GM21737 (cell line): Measurements from ENCODE around the gene CLK1.
"Not testable (repeated sequence)": the region's sequence is repeated elsewhere in the genome, so short reads cannot be mapped to it uniquely, and the experiment has no call there.

ENCODE experiments used
- ATAC-seq: cut with Tn5 transposase; IDR thresholded peaks from one replicate; pipeline ENCODE4 v1.9.1; 2021; ENCODE audit warnings: mild to moderate bottlenecking, moderate library complexity; ENCODE audit not compliant: unreplicated experiment

Gene CLK1

DNA sequence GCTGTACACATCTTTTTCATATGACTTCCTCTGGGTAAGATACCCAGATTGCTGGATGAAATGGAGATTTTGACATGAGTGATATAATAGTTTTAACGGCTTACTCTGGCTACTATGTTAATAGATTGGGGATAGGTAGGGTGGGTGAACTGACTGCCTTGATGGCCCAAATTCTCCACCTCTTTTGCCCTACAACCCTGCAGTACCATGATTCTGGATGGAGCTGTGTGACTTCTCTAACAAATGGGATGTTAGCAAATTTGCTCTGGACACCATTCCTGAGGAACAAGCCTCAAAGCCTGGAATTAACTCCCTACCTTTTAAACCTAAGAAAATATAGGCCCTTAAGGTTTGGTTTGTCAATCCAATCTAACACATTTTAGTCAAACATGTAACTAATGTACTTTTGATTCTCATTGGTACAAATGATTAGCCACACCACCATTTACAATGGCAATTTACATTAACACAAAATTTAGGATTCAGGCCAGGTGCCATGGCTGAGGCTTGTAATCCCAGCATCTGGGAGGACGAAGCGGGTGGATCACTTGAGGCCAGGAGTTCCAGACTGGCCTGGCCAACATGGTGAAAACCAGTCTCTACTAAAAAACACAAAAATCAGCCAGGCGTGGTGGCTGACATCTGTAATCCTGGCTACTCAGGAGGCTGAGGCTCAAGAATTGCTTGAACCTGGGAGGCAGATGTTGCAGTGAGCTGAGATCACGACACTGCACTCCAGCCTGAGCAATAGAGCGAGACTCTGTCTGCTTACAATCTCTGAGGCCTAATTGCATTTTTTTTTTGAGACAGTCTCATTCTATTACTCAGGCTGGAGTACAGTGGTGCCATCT is 12.8 kb downstream of the CLK1 start:
- no peak for ATAC-seq

GRCh38 chr2:200850512-200851256 is 13.8 kb downstream of the CLK1 start:
- no peak for ATAC-seq

DNA sequence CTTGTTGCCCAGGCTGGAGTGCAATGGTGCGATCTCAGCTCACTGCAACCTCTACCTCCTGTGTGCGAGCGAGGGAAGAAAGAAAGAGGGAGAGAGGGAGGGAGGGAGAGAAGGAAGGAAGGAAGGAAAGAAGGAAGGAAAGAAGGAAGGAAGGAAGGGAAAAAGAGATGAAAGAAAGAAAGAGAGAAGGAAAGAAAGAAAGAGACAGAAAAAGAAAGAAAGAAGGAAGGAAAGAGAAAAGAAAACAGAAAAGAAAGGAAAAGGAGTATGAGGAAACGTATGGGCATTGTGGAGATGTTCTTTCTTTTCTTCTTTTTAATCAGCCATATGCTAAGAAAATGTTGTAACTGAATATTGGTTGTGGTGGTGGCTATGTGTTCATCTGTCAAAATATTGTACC is 16.5 kb downstream of the CLK1 start:
- ATAC-seq = no peak

GRCh38 chr2:200847269-200847668 is 17.2 kb downstream of the CLK1 start:
- ATAC-seq = no peak

- ATAC-seq = no peak
Observed at GRCh38 chr2:200845669-200846325, 18.7 kb downstream of the CLK1 start.

DNA sequence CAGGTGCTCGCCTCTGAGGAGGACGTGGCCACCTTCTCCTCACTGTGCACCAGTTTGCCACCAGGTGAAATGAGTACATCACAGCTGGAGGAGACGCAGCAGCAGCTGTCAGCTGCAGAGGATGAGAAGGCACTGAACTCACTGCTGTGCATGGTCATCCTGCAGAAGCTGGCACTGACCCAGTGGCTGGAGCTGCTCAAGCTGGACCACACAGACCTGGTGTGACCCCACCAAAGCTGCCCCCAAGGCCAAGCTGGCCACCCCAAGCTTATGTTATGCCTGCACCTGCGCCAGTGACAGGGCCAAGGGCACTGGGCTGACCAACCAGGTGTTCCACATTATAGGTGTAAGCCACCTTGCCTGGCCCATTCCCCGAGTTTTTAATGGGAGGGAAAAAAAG is 19.3 kb downstream of the CLK1 start:
- ATAC-seq = no peak

DNA sequence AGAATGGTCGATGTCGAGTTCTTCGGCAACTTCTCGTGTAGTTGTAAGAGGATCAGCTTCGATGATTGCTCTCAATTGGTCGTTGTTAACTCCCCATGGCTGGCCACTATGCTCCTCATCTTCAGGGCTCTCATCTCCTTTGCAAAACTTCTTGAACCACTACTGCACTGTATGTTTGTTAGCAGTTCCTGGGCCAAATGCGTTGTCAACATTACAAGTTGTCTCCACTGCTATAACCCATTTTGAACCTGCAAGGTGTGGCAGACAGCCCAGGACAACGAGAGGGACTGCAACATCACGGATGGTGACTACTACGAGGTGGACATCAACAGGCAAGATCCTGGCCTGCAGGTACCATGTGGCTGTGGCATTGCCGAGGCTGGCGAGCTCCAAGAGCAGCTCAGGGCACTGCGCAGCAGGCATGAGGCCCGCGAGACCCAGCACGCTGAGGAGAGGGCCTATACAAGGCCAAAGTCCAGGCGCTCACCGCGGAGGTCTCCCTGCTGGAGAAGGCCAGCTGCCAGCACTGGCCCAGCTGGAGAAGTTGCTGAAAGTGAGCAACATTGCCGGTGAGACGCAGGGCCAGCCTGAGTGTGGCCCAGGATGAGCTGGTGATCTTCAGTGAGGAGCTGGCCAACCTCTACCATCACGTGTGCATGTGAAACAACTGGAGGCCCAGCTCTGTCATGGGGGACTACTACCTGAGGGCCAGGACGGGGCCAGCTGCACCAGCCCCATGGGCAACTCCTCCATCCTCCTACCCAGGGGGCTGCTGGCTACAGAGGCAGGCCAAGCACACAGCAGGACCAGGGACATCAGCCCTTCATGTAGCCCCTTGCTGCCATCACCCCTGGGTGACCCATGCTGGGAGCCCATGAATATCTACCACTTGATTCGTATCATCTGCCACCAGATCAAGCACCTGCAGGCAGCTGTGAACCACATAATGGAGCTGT is 20.2 kb downstream of the CLK1 start:
- no peak for ATAC-seq

- ATAC-seq = no peak
Observed at GRCh38 chr2:200839513-200839912, 24.9 kb downstream of the CLK1 start.

DNA sequence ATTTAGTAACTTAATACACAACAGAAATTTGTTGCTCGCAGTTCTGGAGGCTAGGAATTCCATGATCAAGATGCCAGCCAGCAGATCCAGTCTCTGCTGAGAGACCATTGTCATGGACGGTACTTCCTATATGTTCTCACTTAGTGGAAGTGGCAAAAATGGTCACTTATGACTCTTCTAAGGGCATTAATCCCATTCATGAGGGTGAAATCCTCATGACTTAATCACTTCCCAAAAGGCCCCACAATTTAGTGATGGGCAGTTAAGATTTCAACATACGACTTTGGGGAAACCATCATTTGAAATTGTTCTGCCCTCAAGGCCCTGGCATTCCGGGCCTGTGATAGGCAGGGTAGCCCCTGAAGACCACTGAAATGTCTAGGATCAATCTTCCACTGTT is 29.8 kb downstream of the CLK1 start:
- ATAC-seq = no peak

DNA sequence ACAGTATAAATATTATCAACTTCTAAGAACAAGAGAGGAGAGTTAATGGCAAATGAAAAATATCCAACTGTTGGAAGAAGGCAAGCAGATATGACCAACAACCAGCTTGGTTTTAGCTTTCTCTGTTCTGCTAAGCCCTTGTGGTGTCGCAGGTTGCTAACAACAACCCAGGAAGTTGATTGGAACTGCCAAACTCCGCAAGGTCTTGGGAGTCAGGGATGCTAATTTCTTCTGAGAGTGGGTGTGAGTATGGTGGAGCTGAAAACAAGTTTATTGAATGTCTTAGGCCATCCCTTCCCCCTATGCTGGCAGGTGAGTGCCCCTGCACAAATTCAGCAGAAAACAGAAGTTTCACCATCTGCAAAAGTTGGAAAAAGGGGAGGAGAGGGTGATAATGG is 35.2 kb downstream of the CLK1 start:
- no peak for ATAC-seq

DNA sequence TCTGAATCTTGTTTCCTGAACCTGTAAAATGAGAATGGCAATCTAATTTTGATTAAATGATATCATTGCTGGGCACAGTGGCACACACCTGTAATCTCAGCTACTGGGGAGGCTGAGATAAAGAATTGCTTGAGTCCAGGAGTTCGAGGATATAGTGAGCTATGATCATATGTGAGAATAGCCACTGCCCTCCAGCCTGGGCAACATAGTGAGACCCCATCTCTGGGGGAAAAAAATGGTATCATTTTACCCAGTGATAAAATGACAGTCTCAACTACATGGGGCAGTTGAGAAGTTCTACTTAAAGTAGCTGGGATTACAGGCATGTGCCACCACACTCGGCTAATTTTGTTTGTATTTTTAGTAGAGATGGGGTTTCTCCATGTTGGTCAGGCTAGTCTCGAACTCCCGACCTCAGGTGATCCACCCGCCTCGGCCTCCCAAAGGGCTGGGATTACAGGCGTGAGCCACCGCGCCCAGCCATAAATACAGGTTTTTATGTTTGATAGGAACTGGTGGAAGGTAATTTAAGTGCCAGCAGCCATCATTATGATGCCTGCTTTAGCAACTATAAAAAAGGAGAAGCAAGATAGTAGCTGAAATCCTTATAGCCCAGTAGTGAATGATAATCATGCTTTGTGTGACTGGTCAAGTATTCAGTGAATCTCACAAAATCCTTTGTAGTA is 35.7 kb downstream of the CLK1 start:
- no peak for ATAC-seq

- ATAC-seq = no peak
Observed at GRCh38 chr2:200828104-200828503, 36.4 kb downstream of the CLK1 start.

GRCh38 chr2:200821686-200822245 is 42.7 kb downstream of the CLK1 start:
- ATAC-seq = no peak

DNA sequence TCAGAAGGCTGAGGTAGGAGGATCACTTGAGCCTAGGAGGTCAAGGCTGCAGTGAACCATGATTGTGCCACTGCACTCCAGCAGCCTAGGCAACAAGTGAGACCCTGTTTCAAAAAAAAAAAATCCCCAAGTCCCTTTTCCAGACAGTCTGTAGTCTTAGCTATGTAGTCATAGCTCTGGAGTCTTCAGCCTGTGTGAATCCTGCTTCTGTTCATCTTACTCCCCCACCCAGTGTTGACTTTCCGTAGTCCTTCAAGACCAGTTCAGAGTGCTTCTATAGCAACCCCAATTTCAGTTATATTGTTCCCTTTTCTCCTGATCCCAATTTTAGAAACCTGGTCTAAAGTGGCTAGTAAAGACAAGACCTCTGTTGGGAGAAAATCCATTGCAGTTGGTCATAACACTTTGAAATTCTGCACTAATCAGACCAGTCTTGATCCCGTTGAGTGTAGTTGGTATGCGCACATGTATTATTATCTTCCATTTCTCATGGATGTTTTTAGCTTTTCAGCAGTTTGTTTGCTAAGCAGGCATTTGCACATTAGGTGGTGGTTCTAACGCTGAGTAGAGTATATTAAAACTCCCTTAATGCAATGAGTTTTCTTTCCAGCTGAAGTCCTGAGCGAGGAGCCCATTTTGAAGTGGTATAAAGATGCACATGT is 43.8 kb downstream of the CLK1 start:
- no peak for ATAC-seq

- not testable (repeated sequence) for ATAC-seq
Observed at GRCh38 chr2:200818732-200819131, 45.7 kb downstream of the CLK1 start.

DNA sequence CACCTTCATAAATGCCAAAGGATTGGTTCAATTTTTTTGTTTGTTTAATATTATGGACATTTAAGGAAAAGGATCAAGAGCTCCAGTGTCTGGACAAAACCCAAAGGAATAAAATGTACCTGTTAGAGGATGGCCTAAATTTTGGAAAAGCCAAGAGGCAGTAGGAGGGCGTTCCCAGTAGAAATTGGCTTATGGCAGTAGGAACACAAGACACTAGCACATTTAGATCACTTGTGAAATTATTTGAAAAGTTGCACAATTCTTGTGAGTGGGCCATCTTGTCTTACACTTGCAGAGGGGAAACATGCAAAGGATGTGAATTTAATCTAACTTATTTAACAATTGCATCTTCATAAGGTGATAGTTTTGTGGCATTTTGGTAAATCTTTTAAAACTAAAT is 49.5 kb downstream of the CLK1 start:
- ATAC-seq = no peak

GRCh38 chr2:200814276-200814815 is 50.1 kb downstream of the CLK1 start:
- no peak for ATAC-seq

DNA sequence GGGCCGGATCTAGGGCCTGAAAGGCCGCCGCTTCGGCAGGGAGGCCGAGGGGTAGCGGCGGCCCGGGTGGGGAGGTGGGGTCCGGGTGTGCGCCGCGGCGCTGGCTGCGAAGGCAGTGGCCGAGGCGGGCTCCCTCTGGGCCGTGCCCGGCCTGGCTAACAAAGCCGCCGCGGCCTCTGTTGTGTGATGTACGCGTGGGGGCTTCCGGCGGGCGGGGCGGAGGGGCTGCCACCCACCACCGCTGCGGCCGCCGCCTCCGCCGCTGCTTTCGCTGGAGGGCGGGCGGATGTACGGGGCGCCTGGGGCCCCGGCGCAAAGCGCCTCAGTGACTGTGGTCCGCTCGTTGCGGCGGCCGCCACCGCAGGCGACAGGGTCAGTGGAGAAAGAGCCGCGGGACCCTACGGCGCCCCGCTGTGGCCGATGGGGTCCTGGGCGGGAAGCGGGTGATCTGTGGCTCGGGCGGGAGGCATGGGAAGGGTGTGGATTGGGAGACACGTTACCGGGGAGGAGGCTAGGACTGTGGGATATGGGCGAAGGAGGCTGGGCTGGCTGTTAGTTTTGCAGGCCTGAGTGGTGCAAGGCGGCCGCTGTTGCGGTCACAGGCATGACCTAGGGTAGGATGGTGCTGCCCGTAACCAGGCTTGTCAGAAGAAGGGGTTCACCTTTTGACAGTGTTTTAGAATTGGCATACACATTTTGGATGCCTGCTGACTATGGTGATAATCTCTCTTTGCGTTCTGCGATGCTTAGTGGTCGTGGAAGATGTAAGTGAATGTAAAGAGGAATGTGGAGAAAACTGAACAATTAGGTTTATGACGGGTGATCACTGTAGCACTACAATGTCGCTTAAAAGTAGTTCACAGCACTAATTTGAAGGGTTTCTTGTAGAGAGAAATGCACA is 52.1 kb downstream of the CLK1 start:
- peak; percentile 39 for ATAC-seq
